Measurements from ENCODE around the gene ITGA2. TPM values are rescaled to one million over a fixed set of nuclear protein-coding genes. Genes with fewer than 3 reads are reported as not detected.

ITGA2 gene
- total RNA-seq, 1 experiment from 2014 or later: 29.0 TPM

Other genes starting within 250 kb of the ITGA2 start
- gene ITGA1, start 201.4 kb upstream of the ITGA2 start, total RNA-seq (2014; rRNA removed; shearing (Covaris generic)): 16.0 and 23.8 TPM in 2 replicates
- gene PELO, start 201.4 kb upstream of the ITGA2 start, total RNA-seq (2014; rRNA removed; shearing (Covaris generic)): 24.4 and 25.7 TPM in 2 replicates
- 88.9 and 103 TPM in 2 replicates for gene MOCS2, start 120.4 kb downstream of the ITGA2 start, total RNA-seq (2014; rRNA removed; shearing (Covaris generic))